Esophagus muscularis mucosa (tissue), 4 donors: ENCODE results near the gene DAPK2.

ENCODE experiments used
- CTCF ChIP-seq, 3 experiments: fragments of 200-600 bp in 2 of 3; fragments of 450-650 bp in 1 of 3; sonication (generic) in 2 of 3; IDR thresholded peaks; one replicate each; pipeline ENCODE4 v1.5.1; 2017 to 2019; ENCODE audit warnings: antibody characterized with exemption in 3 of 3, mild to moderate bottlenecking in 2 of 3, moderate library complexity in 1 of 3
- EP300 ChIP-seq: sonication (generic); formaldehyde crosslinking; IDR thresholded peaks from one replicate; pipeline ENCODE4 v1.6.1; 2017; ENCODE audit warnings: antibody characterized with exemption
- POLR2A ChIP-seq: fragments of 450-650 bp; IDR thresholded peaks from one replicate; pipeline ENCODE4 v1.6.1; 2017; ENCODE audit warnings: antibody characterized with exemption, moderate library complexity, mild to moderate bottlenecking, low read depth
- POLR2AphosphoS5 ChIP-seq, 2 donors: sonication (generic); formaldehyde crosslinking; IDR thresholded peaks; one replicate each; pipeline ENCODE4 v1.6.1; 2017; ENCODE audit warnings: antibody characterized with exemption in 2 of 2

DNA sequence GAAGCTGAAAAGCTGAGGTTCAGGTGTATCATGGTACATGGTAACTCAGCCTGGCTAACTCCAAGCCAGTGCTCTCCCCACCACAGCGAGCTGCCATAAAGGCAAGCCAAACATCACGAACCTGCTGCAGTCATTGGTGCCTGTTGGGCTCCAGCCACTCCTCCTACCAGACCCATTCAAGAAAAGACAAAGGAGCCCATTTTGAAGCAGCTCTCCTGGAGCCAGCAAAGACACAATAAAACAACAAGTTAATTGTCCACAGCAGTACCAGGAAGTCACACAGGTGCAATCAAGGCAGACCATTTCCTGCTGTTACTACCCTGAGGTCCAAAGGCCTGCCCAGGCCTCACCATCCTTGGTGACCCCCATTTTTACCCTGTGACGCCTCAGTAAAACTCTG is 77.6 kb downstream of the DAPK2 start:
- TF ChIP-seq POLR2A (no peak), CTCF (IDR thresholded peaks at IDR 0.05) (no peak), POLR2AphosphoS5 (IDR thresholded peaks at IDR 0.05) (no peak), EP300 (no peak)
